ENCODE data around the gene CD48.

CD48 gene

DNA sequence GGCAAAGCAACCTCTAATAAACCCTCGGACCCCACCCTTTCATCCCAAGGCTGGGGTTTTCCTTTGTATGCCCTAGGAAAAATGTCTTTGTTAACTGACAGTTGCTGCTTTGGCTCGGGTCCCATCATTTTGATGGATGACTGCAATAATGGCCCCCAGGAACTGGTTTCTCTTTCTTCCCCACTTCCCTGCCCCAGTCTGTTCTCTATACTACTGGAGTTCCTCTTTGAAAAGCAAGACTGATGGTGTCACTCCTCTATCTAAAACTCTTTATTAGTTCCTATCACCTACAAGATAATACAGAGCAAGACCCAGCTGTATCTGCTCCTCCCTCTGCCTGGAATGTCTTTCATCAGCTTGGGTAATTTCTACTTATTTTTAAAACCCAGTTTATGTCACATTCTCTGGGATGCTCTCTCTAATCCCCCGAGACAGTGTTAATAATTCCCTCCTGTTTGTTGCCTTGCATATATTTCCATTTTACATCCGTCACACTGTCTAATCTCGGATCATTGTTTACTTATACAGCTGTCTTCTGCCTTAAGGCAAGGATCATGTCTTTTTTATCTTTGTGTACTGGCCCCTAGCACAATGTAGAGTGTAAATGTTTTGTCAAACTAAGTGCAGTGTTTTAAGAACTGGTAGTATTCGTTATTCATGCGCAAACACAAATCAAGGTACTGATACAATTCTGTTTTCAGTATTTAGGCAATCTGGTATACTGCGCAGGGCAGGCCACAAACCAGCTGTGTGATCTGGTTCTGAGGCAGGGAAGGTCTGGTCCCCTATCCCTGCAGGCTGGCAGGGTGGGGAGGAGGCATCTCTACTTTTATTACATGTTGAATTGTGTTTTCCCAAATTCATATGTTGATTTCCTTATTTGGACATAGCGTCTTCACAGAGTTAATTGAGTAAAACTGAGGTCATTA is 80.8 kb downstream of the CD48 start:
- DNase-seq, result no peak

DNA sequence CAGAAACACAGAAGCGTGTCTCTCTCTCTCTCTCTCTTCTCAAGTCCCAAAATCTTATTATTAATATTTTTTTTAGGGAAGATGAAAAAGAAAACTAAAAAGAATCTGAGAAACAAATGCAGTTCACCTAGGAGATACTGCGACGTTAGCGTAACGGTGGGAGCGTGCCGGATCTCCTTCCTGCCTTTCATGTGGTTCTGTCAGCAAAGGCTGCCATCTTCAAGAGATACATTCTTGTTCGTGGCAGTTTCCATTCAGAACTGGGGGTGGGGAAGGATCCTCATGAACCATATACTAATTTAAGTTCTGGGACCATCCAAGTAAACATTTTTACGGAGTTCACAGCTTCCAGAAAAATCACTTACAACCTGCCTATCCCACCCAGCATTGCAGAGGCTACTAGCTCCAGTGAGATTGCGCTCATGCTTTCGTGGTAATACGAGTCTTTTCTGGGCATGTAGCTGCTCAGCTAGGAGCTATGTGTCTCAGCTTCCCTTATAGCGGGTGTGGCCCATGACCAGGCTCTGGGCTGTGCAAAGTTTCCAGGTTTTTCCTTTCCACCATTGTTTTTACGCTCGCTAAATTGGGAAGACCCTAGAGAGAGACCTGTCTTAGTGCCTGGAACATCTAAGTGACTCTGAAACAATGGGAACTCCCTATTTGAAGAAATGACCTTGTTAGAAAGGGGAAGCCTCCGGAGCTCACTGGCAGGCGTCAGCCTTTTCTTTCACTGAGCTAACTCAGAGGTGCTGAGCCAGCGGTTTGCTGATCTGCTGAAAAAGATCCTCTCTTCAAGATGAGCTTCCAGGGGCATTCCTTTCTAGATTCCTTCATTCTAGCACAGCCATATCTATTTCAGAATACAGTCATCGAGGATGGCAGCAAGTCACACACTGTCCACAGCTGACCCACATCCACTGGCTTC is 82.1 kb downstream of the CD48 start:
- no peak for DNase-seq

DNA sequence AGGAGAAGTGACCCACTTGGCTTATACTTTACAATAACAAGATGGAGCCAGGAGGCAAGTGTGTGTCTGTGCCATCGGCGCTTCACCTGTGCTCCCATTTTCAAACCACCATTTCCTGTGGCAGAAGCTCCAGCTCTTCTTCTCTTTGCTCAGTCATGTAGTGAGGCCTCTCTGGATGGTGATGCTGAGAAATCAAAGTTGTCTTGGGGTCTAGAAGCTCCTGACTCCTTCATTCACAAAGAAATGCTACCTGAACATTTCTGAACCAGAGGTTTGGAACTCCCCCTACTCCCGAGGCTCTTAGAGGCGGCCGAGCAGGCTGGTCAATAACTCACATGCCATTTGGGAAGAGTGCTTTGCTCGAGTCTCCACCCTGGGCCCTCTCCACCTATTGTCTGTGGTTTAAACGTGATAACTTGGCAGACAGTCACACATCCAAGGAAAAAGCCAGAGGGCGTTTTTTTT is 82.8 kb downstream of the CD48 start:
- no peak for DNase-seq
